RWPE2 (cell line): ENCODE data around the gene BAIAP2L2.

ENCODE experiments used
- ATAC-seq: fragments of 200-7000 bp; cut with Tn5 transposase; 3 replicates; pipeline ENCODE4 v1.9.1; 2021; ENCODE audit warnings: low read depth
- DNase-seq: peaks from one replicate; pipeline ENCODE4 v3.0.0-alpha.2; 2020; ENCODE audit warnings: low spot score
- H3K27ac ChIP-seq: fragments of 450-650 bp; 2 replicates; pipeline ENCODE4 v1.5.1; 2017; ENCODE audit warnings: mild to moderate bottlenecking; ENCODE audit not compliant: poor library complexity, severe bottlenecking
- H3K27me3 ChIP-seq: fragments of 250-450 bp; sonication (Bioruptor Pico); 2 replicates; pipeline ENCODE4 v1.5.1; 2021; ENCODE audit warnings: mild to moderate bottlenecking, moderate library complexity; ENCODE audit not compliant: insufficient read depth, poor library complexity, severe bottlenecking
- H3K36me3 ChIP-seq: fragments of 250-450 bp; sonication (Bioruptor Pico); 2 replicates; pipeline ENCODE4 v1.5.1; 2020; ENCODE audit warnings: low read depth, mild to moderate bottlenecking, moderate library complexity
- H3K4me1 ChIP-seq: fragments of 250-450 bp; sonication (Bioruptor Pico); 2 replicates; pipeline ENCODE4 v1.5.1; 2021; ENCODE audit warnings: mild to moderate bottlenecking, moderate library complexity; ENCODE audit not compliant: insufficient read depth, poor library complexity, severe bottlenecking
- H3K4me3 ChIP-seq: fragments of 250-450 bp; sonication (Bioruptor Pico); 2 replicates; pipeline ENCODE4 v1.5.1; 2021; ENCODE audit warnings: mild to moderate bottlenecking, moderate library complexity; ENCODE audit not compliant: severe bottlenecking
- H3K9me3 ChIP-seq: fragments of 250-450 bp; sonication (Bioruptor Pico); 2 replicates; pipeline ENCODE4 v1.5.1; 2021; ENCODE audit warnings: mild to moderate bottlenecking, moderate library complexity; ENCODE audit not compliant: severe bottlenecking
- CTCF ChIP-seq: fragments of 450-650 bp; IDR thresholded peaks from one replicate; pipeline ENCODE4 v1.5.1; 2017; ENCODE audit warnings: mild to moderate bottlenecking, moderate library complexity; ENCODE audit not compliant: poor library complexity, severe bottlenecking

BAIAP2L2 gene

DNA sequence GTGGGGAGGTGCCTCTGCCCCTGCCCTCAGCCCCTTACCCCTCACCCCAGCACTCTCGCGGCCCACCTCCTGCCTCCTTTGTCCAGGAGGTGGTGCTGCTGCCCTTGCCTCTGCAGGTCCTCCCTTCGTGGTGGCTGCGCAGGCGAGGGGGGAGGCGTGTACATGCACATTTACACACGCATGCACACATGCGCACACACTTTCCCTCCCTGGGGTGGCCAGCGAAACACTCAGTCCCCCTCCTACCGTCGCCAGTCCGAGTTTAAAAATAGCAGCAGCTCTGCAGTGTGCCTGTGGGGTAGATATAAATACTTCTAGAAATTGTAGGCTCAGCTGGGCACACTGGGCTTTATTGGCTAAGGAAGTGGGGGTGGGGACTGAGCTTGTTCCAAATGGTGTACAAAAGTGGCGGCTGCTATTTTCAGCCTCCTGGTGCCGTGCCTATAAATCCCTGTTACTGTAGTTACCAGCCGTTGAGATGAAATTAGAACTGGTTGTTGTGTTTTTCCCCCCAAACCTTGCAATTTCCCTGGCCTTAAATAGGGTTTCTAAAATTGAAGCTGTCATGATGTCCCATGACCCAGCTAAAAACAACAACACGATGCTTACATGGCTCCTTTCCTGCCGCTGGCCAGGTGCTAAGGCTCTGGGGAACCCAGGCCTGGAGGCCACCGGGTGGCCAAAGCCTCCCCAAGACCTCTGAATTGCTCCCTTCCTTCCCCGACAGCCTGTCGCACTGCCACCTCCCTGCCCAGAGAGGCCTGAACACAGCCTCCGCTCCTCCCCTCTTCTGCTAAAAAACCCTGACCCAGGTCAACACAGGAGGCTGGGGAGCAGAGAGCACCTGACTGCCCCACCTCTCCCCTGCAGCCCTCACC, 40.9 kb downstream of the BAIAP2L2 start:
- H3K27me3 ChIP-seq = no peaks in the 10 kb centered on the region
- peaks cover 38% of the 10 kb centered on the region for H3K36me3 ChIP-seq
- no peak for ATAC-seq
- H3K27ac ChIP-seq = no peak overlapping the region
- TF ChIP-seq CTCF = peak; percentile 27
- no peaks in the 10 kb centered on the region for H3K4me1 ChIP-seq
- no peak for DNase-seq
- H3K9me3 ChIP-seq = no peaks in the 10 kb centered on the region
- no peak overlapping the region for H3K4me3 ChIP-seq

DNA sequence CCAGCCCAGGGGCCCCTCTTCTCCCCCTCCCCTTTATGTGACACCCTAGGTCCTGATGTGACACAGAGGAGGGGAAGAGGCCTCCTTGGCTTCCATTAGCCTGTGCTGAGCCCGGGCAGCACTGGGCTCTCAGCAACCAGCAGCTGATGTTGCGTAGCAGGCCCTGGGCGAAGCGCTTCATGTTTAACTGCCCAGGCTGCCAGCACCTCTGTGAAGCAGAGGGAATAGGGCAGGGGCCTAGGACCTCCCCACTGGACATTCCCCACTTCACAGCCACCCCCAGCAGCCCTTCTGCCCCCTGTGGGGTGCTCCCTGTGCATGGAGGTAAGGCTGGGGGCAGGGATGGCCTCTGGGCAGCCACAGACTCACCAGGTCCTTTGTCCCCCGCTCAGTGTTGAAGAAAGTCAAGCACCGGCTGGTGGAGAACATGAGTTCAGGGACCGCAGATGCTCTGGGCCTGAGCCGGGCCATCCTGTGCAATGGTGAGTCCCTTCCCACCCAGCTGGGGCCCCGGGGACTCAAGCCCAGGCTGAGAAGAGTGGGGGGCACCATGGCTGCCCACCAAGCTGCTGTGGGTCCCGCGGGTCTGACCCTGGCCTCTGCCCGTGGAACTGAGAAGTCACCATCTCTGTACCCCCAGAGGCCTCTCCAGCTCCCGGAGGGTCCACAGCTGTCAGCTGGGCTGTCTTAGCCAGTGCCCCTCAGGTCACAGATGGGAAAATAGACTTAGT, 41.7 kb downstream of the BAIAP2L2 start:
- no peak for TF ChIP-seq CTCF
- Histone ChIP-seq H3K27me3 (no peaks in the 10 kb centered on the region), H3K36me3 (peaks cover 46% of the 10 kb centered on the region), H3K9me3 (no peaks in the 10 kb centered on the region), H3K4me1 (no peaks in the 10 kb centered on the region), H3K4me3 (no peak overlapping the region), H3K27ac (no peak overlapping the region)
- no peak for ATAC-seq
- DNase-seq = peak; percentile 50

- ATAC-seq (no peak), DNase-seq (peak; percentile 27)
- no peaks in the 10 kb centered on the region for H3K27me3 ChIP-seq
- H3K36me3 ChIP-seq = peaks cover 44% of the 10 kb centered on the region
- no peak for TF ChIP-seq CTCF
- no peaks in the 10 kb centered on the region for H3K4me1 ChIP-seq
- H3K9me3 ChIP-seq = no peaks in the 10 kb centered on the region
- H3K4me3 ChIP-seq = no peak overlapping the region
- H3K27ac ChIP-seq = no peak overlapping the region
Observed at GRCh38 chr22:38067761-38068360, 42.6 kb downstream of the BAIAP2L2 start.

DNA sequence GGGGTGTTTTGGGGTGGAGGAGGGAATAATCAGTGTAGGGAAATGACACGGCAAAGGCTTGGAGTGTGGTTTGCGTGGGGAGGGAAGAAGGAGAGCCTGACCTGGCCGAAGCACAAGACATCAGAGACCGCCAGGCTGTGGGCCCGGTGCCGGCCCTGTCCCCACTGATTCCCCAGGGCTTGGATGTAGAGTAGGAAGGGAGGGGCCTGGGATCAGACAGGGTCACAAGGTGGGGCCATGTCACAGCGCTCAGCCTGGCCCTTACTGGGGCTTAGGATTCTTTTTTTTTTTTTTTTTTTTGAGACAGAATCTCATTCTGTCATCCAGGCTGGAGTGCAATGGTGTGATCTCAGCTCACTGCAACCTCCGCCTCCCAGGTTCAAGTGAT, 43.5 kb downstream of the BAIAP2L2 start:
- DNase-seq (peak; percentile 32), ATAC-seq (no peak)
- H3K9me3 ChIP-seq = no peaks in the 10 kb centered on the region
- TF ChIP-seq CTCF = no peak
- no peaks in the 10 kb centered on the region for H3K27me3 ChIP-seq
- H3K27ac ChIP-seq = no peak overlapping the region
- no peaks in the 10 kb centered on the region for H3K4me1 ChIP-seq
- no peak overlapping the region for H3K4me3 ChIP-seq
- peaks cover 41% of the 10 kb centered on the region for H3K36me3 ChIP-seq
